Heart right ventricle (tissue), 16 donors: ENCODE data around the gene RAI1. TPM values are rescaled to one million over a fixed set of nuclear protein-coding genes. Genes with fewer than 3 reads are reported as not detected.

ENCODE experiments used
- ATAC-seq, 8 donors: fragments of 200-7000 bp; cut with Tn5 transposase; one replicate each; pipeline ENCODE4 v1.9.1; 2020; ENCODE audit warnings: mild to moderate bottlenecking in 8 of 8, moderate library complexity in 8 of 8, moderate number of reproducible peaks in 1 of 8
- DNase-seq, 2 donors: peaks; one replicate each; pipeline ENCODE4 v3.0.0-alpha.2; 2020
- H3K27ac ChIP-seq, 10 donors: fragments of 200-600 bp; sonication (generic) in 2 of 10; one replicate each; pipeline versions ENCODE4 v1.5.0 to v1.8.0; 2020 to 2022; ENCODE audit warnings: mild to moderate bottlenecking in 3 of 10
- H3K27me3 ChIP-seq, 7 donors: fragments of 200-600 bp; one replicate each; pipeline ENCODE4 v1.8.0; 2021 to 2022; ENCODE audit warnings: mild to moderate bottlenecking in 2 of 7
- H3K36me3 ChIP-seq, 9 donors: fragments of 200-600 bp; sonication (generic) in 1 of 9; one replicate each; pipeline versions ENCODE4 v1.5.0 to v1.8.0; 2020 to 2022; ENCODE audit warnings: mild to moderate bottlenecking in 2 of 9
- H3K4me1 ChIP-seq, 9 donors: fragments of 200-600 bp; sonication (generic) in 1 of 9; one replicate each; pipeline versions ENCODE4 v1.5.0 to v1.8.0; 2020 to 2022; ENCODE audit warnings: mild to moderate bottlenecking in 4 of 9
- H3K4me3 ChIP-seq, 10 donors: fragments of 200-600 bp; sonication (generic) in 2 of 10; one replicate each; pipeline versions ENCODE4 v1.5.0 to v1.8.0; 2020 to 2022; ENCODE audit warnings: mild to moderate bottlenecking in 7 of 10, moderate library complexity in 2 of 10
- H3K9me3 ChIP-seq, 11 donors: fragments of 200-600 bp in 10 of 11; sonication (generic) in 2 of 11; one replicate each; pipeline versions ENCODE4 v1.5.0 to v1.8.0; 2013 to 2022; ENCODE audit warnings: mild to moderate bottlenecking in 2 of 11, control low read depth in 1 of 11, moderate library complexity in 1 of 11
- WGBS, 2 donors: extraction: QIAGEN DNeasy Blood & Tissue Kit; methylation state at CpG; one replicate each; pipeline ENCODE4 v1.1.7; 2013; ENCODE audit warnings: inconsistent platforms in 1 of 2; 5-methylcytosine and 5-hydroxymethylcytosine counted together
- intact Hi-C, 10 donors: fragments of 100-400 bp; cut with DNase I; formaldehyde crosslinking; loops; one replicate each; pipeline versions ENCODE4 v1.11.1 to v1.14.2; 2022
- polyA plus RNA-seq, 2 donors: library from polyadenylated mRNA; stranded (reverse); fragments of 200-250 nt; gene quantifications; one replicate each; pipeline ENCODE4 v1.2.3, GENCODE V29; 2013
- total RNA-seq, 10 donors: library from RNA; stranded (reverse); fragmentation: NEBNext Ultra II Directional in 3 of 10; extraction: Animal tissue kit (Norgen Biotek cat#: 25700) in 3 of 10; gene quantifications; one replicate each; pipeline versions ENCODE4 v1.2.1 to v1.2.4, GENCODE V29; 2021 to 2023
- TF ChIP-seq, protein P1 (sequence below), 9 donors: fragments of 200-600 bp; sonication (generic) in 2 of 9; IDR thresholded peaks; one replicate each; pipeline versions ENCODE4 v1.5.0 to v1.8.0; 2021 to 2022; ENCODE audit warnings: antibody characterized with exemption in 9 of 9, mild to moderate bottlenecking in 5 of 9, moderate library complexity in 1 of 9
- donor health status: Arrhythmogenic right ventricular cardiomyopathy.
- donor health status: ischemic (EF 13 %, LVEDD 7.1; RV severe dilation, severe dysfunction).
- donor health status: healthy with polysubstance abuse.
- donor health status: DM: no; HTN: yes; CAD: no.
- donor health status: DM: no; HTN: no; CAD: no.
- donor health status: ischemic (EF 25% LVEDD 6.9; RV normal size, moderate dysfunction).
- donor health status: ischemic (EF 25% LVEDD 5.7; RV mildly dilated, moderate dysfunction).
- donor health status: healthy.
- donor health status: DM: yes; HTN: yes; CAD: no.
- donor health status: Ischemic cardiomyopathy.
- donor health status: ischemic (EF 35%, LVEDD 5.7; RV mildly dilated, moderate dysfunction).
- donor health status: nonischemic (EF 11% LVEDD 7.7; RV severe dilation, severe dysfunction).
- donor health status: DM: yes; HTN: yes; CAD: no.
- donor health status: PGD.
- donor health status: ischemic (EF 29% LVEDD 5.4; RV normal size, mild dysfunction).
- donor health status: nonischemic (EF 23%, LVEDD 6.1; RV moderate dilation, normal function).

The RAI1 gene
- total and polyA plus RNA-seq, 12 donors = 13.8 to 32.0 (median 19.8) TPM

DNA sequence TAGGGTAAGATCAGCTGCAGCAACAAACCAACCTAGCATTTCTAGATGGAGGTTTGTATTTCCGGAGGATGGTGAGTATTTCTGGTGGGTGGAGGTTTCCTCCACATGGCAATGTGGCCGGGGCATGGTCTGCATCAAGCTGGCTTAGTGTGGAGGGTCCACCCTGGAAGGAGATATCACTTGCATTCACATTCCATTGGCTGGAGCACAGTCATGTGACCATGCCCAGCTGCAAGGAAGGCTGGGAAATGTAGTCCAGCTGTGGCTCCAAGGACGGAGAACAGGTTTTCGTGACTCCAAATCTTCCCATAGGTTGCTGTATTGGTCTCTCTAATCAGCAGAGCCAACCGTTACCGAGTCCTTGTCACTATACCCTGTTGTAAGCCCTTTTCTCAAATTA lies 68.7 kb downstream of the RAI1 start:
- DNase-seq = peak in 1 of 2 donors; percentile 55
- intact Hi-C loops = loop anchor here in 1 of 10 donors (5.0 kb wide), 1 partner anchor 68 kb away; the partner anchor contains the start of gene RAI1

DNA sequence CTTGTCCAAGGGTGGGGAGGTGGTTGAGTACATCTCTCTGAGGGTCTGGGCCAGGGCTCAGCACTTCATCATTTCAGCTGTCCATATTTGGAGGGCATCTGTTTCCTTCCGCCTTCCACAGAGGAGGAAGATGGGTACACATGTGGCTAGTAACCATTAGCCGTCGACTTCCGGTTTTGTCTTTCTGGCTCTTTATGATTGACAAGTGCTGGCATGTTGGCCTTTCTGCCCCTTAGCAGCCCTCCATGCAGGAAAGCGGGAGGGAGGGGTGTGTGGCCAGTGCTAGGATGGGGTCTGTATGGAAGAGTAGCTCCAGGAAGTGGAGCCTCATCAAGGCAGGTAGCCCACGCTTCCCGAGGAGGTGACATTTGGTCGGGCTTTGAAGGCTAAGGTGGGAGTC lies 69.6 kb downstream of the RAI1 start:
- no peaks in the 10 kb centered on the region for H3K9me3 ChIP-seq
- no peak for ATAC-seq
- no peaks in the 10 kb centered on the region for H3K27me3 ChIP-seq
- peak overlapping the region in 1 of 10 donors; percentile 7 for H3K4me3 ChIP-seq
- intact Hi-C loops = loop anchor here in 1 of 10 donors (5.0 kb wide), 1 partner anchor 69 kb away; the partner anchor contains the start of gene RAI1
- WGBS, 2 donors = 54 to 57% methylated on average over 8 of the region's 8 CpGs
- H3K36me3 ChIP-seq = no peaks in the 10 kb centered on the region
- TF ChIP-seq, protein P1, sequence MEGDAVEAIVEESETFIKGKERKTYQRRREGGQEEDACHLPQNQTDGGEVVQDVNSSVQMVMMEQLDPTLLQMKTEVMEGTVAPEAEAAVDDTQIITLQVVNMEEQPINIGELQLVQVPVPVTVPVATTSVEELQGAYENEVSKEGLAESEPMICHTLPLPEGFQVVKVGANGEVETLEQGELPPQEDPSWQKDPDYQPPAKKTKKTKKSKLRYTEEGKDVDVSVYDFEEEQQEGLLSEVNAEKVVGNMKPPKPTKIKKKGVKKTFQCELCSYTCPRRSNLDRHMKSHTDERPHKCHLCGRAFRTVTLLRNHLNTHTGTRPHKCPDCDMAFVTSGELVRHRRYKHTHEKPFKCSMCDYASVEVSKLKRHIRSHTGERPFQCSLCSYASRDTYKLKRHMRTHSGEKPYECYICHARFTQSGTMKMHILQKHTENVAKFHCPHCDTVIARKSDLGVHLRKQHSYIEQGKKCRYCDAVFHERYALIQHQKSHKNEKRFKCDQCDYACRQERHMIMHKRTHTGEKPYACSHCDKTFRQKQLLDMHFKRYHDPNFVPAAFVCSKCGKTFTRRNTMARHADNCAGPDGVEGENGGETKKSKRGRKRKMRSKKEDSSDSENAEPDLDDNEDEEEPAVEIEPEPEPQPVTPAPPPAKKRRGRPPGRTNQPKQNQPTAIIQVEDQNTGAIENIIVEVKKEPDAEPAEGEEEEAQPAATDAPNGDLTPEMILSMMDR (IDR thresholded peaks at IDR 0.05) = no peak
- peak overlapping the region in 9 of 10 donors; percentile 7 to 89 (median 80) for H3K27ac ChIP-seq
- no peak for DNase-seq
- peaks cover 15 to 98% (median 57%) of the 10 kb centered on the region in 9 donors for H3K4me1 ChIP-seq

More for the DNA sequence above, 68.7 kb downstream of the RAI1 start:
- Histone ChIP-seq H3K4me1 (peaks cover 15 to 98% (median 56%) of the 10 kb centered on the region in 9 donors), H3K27me3 (no peaks in the 10 kb centered on the region), H3K9me3 (no peaks in the 10 kb centered on the region), H3K4me3 (no peak overlapping the region), H3K27ac (peak overlapping the region in 3 of 10 donors; percentile 21 to 53 (median 51)), H3K36me3 (no peaks in the 10 kb centered on the region)
- ATAC-seq = no peak
- 58 to 65% methylated on average over 6 of the region's 6 CpGs for WGBS, 2 donors
- TF ChIP-seq, protein P1 (IDR thresholded peaks at IDR 0.05) = no peak

DNA sequence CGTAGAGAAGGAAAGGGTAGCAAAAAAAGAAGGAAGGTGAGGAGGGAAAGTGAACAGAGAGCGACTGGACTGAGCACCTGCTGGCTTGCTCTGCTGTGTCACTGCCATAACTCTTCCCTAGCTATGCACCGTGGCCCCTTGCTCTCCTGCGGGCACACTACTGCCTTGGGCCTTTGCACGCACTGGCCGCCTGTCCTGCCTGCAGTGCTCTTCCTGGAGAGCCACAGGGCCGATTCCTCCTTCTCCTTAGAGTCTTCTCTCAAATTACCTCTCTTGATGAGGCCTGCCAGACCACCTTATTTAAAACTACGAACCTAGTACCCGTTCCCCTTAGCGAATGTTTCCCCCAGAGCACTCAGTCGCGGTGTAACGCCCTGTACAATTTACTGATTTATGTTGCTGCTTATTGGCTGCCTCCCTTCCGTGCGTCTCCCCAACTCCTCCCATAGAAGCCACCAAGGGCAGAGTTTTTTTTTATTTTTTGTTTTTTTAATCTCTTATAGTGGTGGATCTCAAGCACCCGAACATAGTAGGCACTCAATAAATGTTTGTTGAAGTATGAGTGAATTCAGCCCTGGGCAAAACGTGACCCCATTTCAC lies 70.3 kb downstream of the RAI1 start:
- no peak for ATAC-seq
- peaks cover 15 to 98% (median 55%) of the 10 kb centered on the region in 9 donors for H3K4me1 ChIP-seq
- peak overlapping the region in 9 of 10 donors; percentile 17 to 60 (median 50) for H3K4me3 ChIP-seq
- no peak for DNase-seq
- peak overlapping the region; percentile 21 to 89 (median 80) for H3K27ac ChIP-seq
- H3K27me3 ChIP-seq = no peaks in the 10 kb centered on the region
- H3K9me3 ChIP-seq = no peaks in the 10 kb centered on the region
- TF ChIP-seq, protein P1 (IDR thresholded peaks at IDR 0.05) = no peak
- intact Hi-C loops = loop anchor here in 1 of 10 donors (5.0 kb wide), 1 partner anchor 69 kb away; the partner anchor contains the start of gene RAI1
- H3K36me3 ChIP-seq = no peaks in the 10 kb centered on the region
- WGBS, 2 donors = 60 to 67% methylated on average over 17 of the region's 17 CpGs

DNA sequence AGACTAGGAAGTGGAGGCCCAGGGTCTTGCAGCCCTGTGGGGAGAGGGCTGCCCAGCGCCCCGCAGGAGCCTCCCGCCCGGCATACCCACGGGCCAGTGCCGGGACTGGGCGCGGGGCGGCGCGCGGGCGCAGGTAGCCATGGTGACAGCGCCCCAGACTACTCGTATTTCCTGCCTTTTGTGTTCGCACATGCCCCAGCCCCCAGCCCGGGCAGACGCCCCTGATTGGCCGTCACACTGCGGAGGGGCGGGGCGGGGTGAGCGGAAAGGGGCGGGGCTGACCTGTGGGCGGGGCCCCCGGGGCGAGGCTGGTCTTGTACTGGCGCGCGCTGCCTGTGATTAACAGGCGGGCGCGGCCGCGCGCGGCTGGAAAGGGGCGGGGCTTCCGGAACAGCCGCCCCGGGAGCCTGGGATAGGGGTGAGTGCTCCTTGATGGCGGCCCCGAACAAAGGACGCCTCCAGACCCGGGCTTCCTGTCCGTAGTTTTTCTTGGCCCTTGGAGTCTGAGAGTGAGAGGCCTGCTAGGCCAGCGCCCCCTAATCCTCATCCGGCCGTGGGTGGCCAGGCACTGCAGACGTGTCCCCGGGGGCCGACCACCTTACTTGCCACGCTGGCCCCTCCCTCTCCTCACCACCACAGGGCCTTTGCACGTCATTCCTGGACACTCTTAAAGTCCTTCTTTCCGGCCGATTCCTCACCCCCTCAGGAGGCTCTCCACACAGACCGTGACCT lies 71.0 kb downstream of the RAI1 start:
- H3K27ac ChIP-seq = peak overlapping the region; percentile 34 to 89 (median 82)
- WGBS, 2 donors = 7 to 8% methylated on average over 55 to 57 of the region's 57 CpGs
- no peaks in the 10 kb centered on the region for H3K9me3 ChIP-seq
- H3K4me3 ChIP-seq = peak overlapping the region in 9 of 10 donors; percentile 27 to 60 (median 50)
- intact Hi-C loops = loop anchor here in 1 of 10 donors (5.0 kb wide), 1 partner anchor 70 kb away; the partner anchor contains the start of gene RAI1
- TF ChIP-seq, protein P1 (IDR thresholded peaks at IDR 0.05) = peak in 8 of 9 donors; percentile 11 to 48 (median 38)
- no peaks in the 10 kb centered on the region for H3K27me3 ChIP-seq
- peak; percentile 95 to 97 for DNase-seq
- peaks cover 11 to 98% (median 54%) of the 10 kb centered on the region in 9 donors for H3K4me1 ChIP-seq
- no peaks in the 10 kb centered on the region for H3K36me3 ChIP-seq
- peak; percentile 87 to 94 (median 90) for ATAC-seq
